ENCODE measurements around the gene HPRT1. TPM values are rescaled to one million over a fixed set of nuclear protein-coding genes. Genes with fewer than 3 reads are reported as not detected.
"Not testable (repeated sequence)": the region's sequence is repeated elsewhere in the genome, so short reads cannot be mapped to it uniquely, and the experiment has no call there.

HPRT1 gene
- total RNA-seq, 1 experiment from 2014 or later: 20.6 TPM

GRCh38 chrX:134459683-134460004 is 321 bp upstream of the HPRT1 start:
- DNase-seq: no peak
- Histone ChIP-seq H3K9me3 (replicated peaks) (no peaks in the 10 kb centered on the region), H3K4me1 (no peaks in the 10 kb centered on the region), H3K27ac (no peak overlapping the region), H3K4me3 (peak overlapping the region; percentile 84), H3K36me3 (no peaks in the 10 kb centered on the region), H3K27me3 (no peaks in the 10 kb centered on the region)

DNA sequence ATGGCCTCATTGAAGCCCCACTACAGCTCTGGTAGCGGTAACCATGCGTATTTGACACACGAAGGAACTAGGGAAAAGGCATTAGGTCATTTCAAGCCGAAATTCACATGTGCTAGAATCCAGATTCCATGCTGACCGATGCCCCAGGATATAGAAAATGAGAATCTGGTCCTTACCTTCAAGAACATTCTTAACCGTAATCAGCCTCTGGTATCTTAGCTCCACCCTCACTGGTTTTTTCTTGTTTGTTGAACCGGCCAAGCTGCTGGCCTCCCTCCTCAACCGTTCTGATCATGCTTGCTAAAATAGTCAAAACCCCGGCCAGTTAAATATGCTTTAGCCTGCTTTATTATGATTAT is 876 bp downstream of the HPRT1 start:
- Histone ChIP-seq H3K4me1 (no peaks in the 10 kb centered on the region), H3K9me3 (replicated peaks) (no peaks in the 10 kb centered on the region), H3K4me3 (peak overlapping the region; percentile 84), H3K27me3 (no peaks in the 10 kb centered on the region), H3K27ac (peak overlapping the region; percentile 56), H3K36me3 (no peaks in the 10 kb centered on the region)
- DNase-seq: peak in 1 of 2 experiments; percentile 32

- Histone ChIP-seq H3K9me3 (replicated peaks) (no peaks in the 10 kb centered on the region), H3K4me3 (peak overlapping the region; percentile 84), H3K27me3 (no peaks in the 10 kb centered on the region), H3K36me3 (no peaks in the 10 kb centered on the region), H3K4me1 (no peaks in the 10 kb centered on the region), H3K27ac (no peak overlapping the region)
- DNase-seq: no peak
Measured at GRCh38 chrX:134461437-134461836, 1.5 kb downstream of the HPRT1 start.

GRCh38 chrX:134462927-134463326 is 3.0 kb downstream of the HPRT1 start:
- H3K27ac ChIP-seq: no peak overlapping the region
- no peaks in the 10 kb centered on the region for H3K9me3 ChIP-seq (replicated peaks)
- H3K36me3 ChIP-seq: no peaks in the 10 kb centered on the region
- DNase-seq: no peak
- no peak overlapping the region for H3K4me3 ChIP-seq
- H3K27me3 ChIP-seq: no peaks in the 10 kb centered on the region
- no peaks in the 10 kb centered on the region for H3K4me1 ChIP-seq

GRCh38 chrX:134464453-134464852 is 4.5 kb downstream of the HPRT1 start:
- not testable (repeated sequence) for H3K4me1 ChIP-seq; H3K27me3 ChIP-seq; DNase-seq; H3K27ac ChIP-seq; H3K36me3 ChIP-seq; H3K4me3 ChIP-seq; H3K9me3 ChIP-seq (replicated peaks)

- DNase-seq: no peak
Measured at GRCh38 chrX:134469486-134469885, 9.5 kb downstream of the HPRT1 start.

DNA sequence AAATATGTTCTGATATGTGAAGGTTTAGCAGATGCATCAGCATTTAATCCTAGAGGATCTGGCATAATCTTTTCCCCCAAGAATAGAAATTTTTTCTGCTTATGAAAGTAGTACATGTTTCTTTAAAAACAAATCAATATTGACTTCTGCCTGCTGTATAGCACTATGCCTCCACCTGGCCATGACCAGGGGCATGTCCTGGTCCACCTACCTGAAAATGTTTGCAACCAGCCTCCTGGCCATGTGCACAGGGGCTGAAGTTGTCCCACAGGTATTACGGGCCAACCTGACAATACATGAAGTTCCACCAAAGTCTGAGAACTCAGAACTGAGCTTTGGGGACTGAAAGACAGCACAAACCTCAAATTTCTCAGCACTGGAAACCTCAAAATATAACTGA is 10.0 kb downstream of the HPRT1 start:
- H3K36me3 ChIP-seq: peaks cover 2% of the 10 kb centered on the region; the same call in 1 of the 2 replicates
- H3K27ac ChIP-seq: no peak overlapping the region
- no peaks in the 10 kb centered on the region for H3K27me3 ChIP-seq
- H3K9me3 ChIP-seq (replicated peaks): no peaks in the 10 kb centered on the region
- no peak for DNase-seq
- H3K4me3 ChIP-seq: no peak overlapping the region
- no peaks in the 10 kb centered on the region for H3K4me1 ChIP-seq

More at GRCh38 chrX:134469486-134469885, 9.5 kb downstream of the HPRT1 start:
- no peaks in the 10 kb centered on the region; the same call in 1 of the 2 replicates for H3K36me3 ChIP-seq
- no peaks in the 10 kb centered on the region for H3K9me3 ChIP-seq (replicated peaks)
- no peak overlapping the region for H3K27ac ChIP-seq
- no peaks in the 10 kb centered on the region for H3K27me3 ChIP-seq
- H3K4me1 ChIP-seq: no peaks in the 10 kb centered on the region
- no peak overlapping the region for H3K4me3 ChIP-seq

- Histone ChIP-seq H3K4me3 (no peak overlapping the region), H3K9me3 (replicated peaks) (no peaks in the 10 kb centered on the region), H3K4me1 (no peaks in the 10 kb centered on the region), H3K36me3 (peaks cover 14% of the 10 kb centered on the region; the same call in 1 of the 2 replicates), H3K27me3 (no peaks in the 10 kb centered on the region), H3K27ac (no peak overlapping the region)
- DNase-seq: no peak
Measured at GRCh38 chrX:134472041-134472440, 12.1 kb downstream of the HPRT1 start.

DNA sequence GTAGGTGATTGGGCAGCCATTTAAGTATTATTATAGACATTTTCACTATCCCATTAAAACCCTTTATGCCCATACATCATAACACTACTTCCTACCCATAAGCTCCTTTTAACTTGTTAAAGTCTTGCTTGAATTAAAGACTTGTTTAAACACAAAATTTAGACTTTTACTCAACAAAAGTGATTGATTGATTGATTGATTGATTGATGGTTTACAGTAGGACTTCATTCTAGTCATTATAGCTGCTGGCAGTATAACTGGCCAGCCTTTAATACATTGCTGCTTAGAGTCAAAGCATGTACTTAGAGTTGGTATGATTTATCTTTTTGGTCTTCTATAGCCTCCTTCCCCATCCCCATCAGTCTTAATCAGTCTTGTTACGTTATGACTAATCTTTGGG is 16.3 kb downstream of the HPRT1 start:
- Histone ChIP-seq H3K9me3 (replicated peaks) (no peaks in the 10 kb centered on the region), H3K27ac (no peak overlapping the region), H3K4me3 (no peak overlapping the region), H3K27me3 (no peaks in the 10 kb centered on the region), H3K36me3 (peaks cover 22% of the 10 kb centered on the region; the same call in 1 of the 2 replicates), H3K4me1 (no peaks in the 10 kb centered on the region)
- no peak for DNase-seq

DNA sequence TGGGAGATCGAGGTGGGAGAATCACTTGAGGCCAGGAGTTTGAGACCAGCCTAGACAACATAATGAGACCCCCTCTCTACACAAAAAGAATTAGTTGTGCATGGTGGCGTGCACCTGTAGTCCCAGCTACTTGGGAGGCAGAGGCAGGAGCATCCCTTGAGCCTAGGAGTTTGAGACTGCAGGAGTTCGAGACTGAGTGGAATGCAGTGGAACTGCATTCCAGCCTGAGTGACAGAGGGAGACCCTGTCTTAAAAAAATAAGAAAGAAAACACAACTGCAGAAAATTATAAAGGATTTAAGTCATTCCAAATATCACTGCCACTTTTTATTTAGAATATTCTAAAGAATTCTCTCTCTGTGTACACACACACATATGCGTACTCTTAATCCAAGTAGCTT is 18.4 kb downstream of the HPRT1 start:
- Histone ChIP-seq H3K4me1 (no peaks in the 10 kb centered on the region), H3K27me3 (no peaks in the 10 kb centered on the region), H3K27ac (no peak overlapping the region), H3K9me3 (replicated peaks) (no peaks in the 10 kb centered on the region), H3K36me3 (peaks cover 22% of the 10 kb centered on the region; the same call in 1 of the 2 replicates), H3K4me3 (no peak overlapping the region)
- DNase-seq: no peak

DNA sequence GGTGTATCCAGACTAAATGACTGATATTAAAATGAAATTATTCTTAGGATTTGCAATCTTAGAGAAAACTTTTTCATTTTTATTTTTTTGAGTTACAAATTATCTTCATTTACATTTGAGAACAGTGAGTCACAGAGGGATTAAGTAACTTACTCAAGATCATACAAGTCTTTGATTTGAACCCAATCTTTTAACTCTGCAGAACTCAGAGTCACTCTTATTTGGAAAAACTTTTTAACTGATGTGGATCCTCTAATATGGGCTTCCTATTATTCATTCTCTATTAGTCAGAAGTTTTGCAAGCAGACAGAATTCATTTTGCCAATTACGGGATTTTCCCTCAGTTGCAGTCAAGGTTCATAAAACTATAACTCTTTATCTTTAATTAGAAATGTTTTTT is 20.1 kb downstream of the HPRT1 start:
- DNase-seq: no peak
- Histone ChIP-seq H3K4me1 (no peaks in the 10 kb centered on the region), H3K36me3 (peaks cover 26% of the 10 kb centered on the region; the same call in 1 of the 2 replicates), H3K27ac (no peak overlapping the region), H3K27me3 (no peaks in the 10 kb centered on the region), H3K9me3 (replicated peaks) (no peaks in the 10 kb centered on the region), H3K4me3 (no peak overlapping the region)

DNA sequence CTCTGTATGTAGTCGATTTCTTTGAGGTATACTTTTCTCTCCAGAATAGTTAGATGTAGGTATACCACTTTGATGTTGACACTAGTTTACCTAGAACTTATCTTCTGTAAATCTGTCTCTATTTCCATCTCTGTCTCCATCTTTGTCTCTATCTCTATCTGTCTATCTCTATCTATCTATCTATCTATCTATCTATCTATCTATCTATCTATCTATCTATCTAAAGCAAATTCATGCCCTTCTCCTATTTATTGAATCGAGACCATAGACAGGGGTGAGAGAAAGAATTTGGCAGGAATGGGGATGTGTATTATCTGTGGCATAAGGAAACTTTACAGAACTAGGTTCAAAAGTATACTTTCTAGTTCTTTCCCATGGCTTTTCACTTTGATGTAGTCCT is 21.4 kb downstream of the HPRT1 start:
- H3K4me1 ChIP-seq: no peaks in the 10 kb centered on the region
- no peak for DNase-seq
- H3K27me3 ChIP-seq: no peaks in the 10 kb centered on the region

GRCh38 chrX:134482371-134482770 is 22.4 kb downstream of the HPRT1 start:
- Histone ChIP-seq H3K27me3 (no peaks in the 10 kb centered on the region), H3K4me1 (no peaks in the 10 kb centered on the region), H3K9me3 (replicated peaks) (no peaks in the 10 kb centered on the region), H3K36me3 (peaks cover 14% of the 10 kb centered on the region; the same call in 1 of the 2 replicates), H3K4me3 (no peak overlapping the region), H3K27ac (no peak overlapping the region)
- no peak for DNase-seq

More for the DNA sequence above, 21.4 kb downstream of the HPRT1 start:
- H3K36me3 ChIP-seq: peaks cover 14% of the 10 kb centered on the region; the same call in 1 of the 2 replicates
- H3K4me3 ChIP-seq: no peak overlapping the region
- no peak overlapping the region for H3K27ac ChIP-seq
- no peaks in the 10 kb centered on the region for H3K9me3 ChIP-seq (replicated peaks)

DNA sequence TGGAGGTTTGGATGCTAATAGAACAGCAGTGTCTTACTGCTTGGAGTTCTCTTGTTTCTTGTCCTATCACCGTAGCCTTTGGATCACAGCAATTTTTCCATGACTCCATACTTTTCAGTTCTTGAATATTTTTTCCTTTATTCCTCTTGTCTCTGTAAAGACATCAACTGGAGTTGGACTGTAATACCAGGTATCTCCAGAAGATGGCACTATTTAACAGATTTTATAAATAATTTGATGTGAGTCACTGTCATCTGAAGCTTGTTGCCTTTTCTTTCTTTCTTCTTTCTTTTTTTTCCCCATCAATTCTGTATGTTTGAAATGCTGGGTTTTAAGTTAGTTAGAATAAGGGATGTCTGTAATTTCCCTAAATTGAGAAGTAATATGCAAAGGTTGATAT is 24.1 kb downstream of the HPRT1 start:
- Histone ChIP-seq H3K4me3 (no peak overlapping the region), H3K27ac (no peak overlapping the region), H3K9me3 (replicated peaks) (no peaks in the 10 kb centered on the region), H3K27me3 (no peaks in the 10 kb centered on the region), H3K36me3 (0 out of 2 replicates have a peak, but pooled peaks cover 7% of the 10 kb centered on the region), H3K4me1 (no peaks in the 10 kb centered on the region)
- peak in 1 of 2 experiments; percentile 69 for DNase-seq

GRCh38 chrX:134501941-134502340 is 42.0 kb downstream of the HPRT1 start:
- no peaks in the 10 kb centered on the region for H3K27me3 ChIP-seq
- no peak for DNase-seq
- H3K27ac ChIP-seq: no peak overlapping the region
- H3K4me3 ChIP-seq: no peak overlapping the region
- no peaks in the 10 kb centered on the region for H3K4me1 ChIP-seq
- no peaks in the 10 kb centered on the region for H3K9me3 ChIP-seq (replicated peaks)
- H3K36me3 ChIP-seq: peaks cover 3% of the 10 kb centered on the region; the same call in 1 of the 2 replicates

DNA sequence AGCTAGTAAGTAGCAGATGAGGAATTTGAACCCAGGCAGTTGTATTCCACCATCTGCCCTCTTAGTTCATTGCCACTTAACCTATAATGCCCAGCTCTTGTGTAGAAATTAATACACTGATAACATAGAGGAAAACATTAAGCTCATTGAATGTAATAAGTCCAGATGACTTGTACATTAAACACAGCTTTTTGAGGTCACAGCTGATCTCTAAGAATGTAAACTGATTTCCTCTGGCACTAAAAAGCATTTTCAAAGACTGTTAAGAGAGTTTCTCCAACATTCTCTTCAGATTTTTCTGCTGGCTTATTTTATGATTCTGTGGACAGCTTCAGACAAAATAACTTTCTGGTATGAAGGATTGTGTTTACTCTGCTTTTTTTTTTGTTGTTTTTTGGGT is 42.7 kb downstream of the HPRT1 start:
- Histone ChIP-seq H3K27ac (no peak overlapping the region), H3K4me3 (no peak overlapping the region), H3K36me3 (peaks cover 3% of the 10 kb centered on the region; the same call in 1 of the 2 replicates), H3K9me3 (replicated peaks) (no peaks in the 10 kb centered on the region), H3K27me3 (no peaks in the 10 kb centered on the region), H3K4me1 (no peaks in the 10 kb centered on the region)
- DNase-seq: no peak
